ENCODE results near the gene ETV1.
A peak's percentile ranks its signal among the peaks of the same experiment; 100 is the strongest.

The ETV1 gene

DNA sequence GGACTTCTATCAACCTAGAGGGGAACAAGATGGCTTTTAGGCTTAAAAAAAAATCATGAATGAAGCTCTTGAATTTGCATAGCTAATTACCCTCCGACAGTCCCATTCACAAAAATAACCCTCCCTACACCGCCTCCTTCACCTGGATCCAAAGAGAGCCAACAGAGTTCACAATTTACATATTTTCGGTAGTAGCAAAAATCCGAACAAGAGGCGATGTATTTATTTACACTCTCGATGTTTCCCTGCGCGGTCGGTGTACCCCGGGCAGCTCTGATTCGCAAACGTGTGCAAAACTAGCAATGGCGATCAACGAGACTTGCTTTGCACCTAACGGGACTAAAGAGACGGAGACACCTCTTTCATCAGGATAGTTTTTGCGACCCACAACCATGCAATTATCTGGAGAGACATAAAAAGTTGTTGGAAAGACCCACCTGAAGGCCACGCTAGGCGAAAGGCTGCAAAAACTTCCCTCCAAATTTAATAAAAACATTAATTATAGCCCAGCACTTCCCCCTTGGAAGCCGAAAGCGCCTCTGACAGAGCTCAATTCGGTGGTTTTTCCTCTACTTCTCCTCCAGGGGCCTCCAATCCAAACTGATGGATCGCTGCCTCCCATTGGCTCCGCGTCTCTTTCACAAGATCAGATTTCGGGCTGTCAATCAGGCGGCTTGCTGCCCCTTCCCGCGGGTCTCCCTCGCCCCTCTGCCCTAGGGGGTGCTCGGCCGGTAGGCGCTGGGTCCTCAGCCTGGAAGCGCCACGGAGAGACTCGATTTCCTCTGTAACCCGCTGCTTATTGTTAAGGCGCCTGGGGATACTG, at the start of gene ETV1:
Gene ETV1 (minus strand): TSS at position 541 of the 823 bp plus-strand sequence. CDS start 614 bp downstream, outside the sequence.
- Histone ChIP-seq H3K27me3 (ENCODE audit: control insufficient read depth in 1 of 2, insufficient read depth in 2 of 2, low read length in 2 of 2) (peaks cover 0 to 4% of the 10 kb centered on the region in 2 donors), H3K9ac (ENCODE audit: low read depth in 1 of 2, low read length in 2 of 2) (peak within 1 kb of the TSS; percentile 48 to 63), H3K4me3 (ENCODE audit: low read depth in 1 of 2, low read length in 2 of 2) (peak within 1 kb of the TSS; percentile 89 to 94)

DNA sequence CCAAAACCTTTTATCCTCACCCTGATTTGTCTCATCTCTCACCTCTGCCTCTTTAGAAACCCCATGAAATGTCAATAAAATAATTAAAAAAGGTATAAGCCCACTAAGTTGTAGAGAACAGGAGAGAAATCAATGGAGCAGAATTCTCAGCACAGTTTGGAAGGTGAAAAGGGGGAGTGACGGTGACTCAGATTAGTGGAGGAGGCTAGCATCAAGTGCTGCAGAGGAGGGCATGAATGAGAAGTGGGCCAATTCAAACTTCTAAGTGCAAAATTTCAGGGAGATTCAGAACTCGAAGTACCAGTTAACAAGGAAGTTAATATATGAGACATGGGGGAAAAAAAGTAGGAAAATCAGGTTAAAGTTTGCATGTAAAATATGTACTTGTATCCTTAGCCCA, 34.9 kb upstream of the ETV1 start:
- Histone ChIP-seq H3K9ac (ENCODE audit: low read depth in 1 of 2, low read length in 2 of 2) (no peak overlapping the region), H3K9me3 (ENCODE audit: control insufficient read depth in 1 of 2, low read length in 2 of 2) (no peaks in the 10 kb centered on the region), H3K36me3 (ENCODE audit: control insufficient read depth in 1 of 2, insufficient read depth in 2 of 2, low read length in 2 of 2) (no peaks in the 10 kb centered on the region), H3K27ac (ENCODE audit: low read depth, low read length) (no peak overlapping the region), H3K27me3 (ENCODE audit: control insufficient read depth in 1 of 2, insufficient read depth in 2 of 2, low read length in 2 of 2) (no peaks in the 10 kb centered on the region), H3K4me1 (ENCODE audit: control insufficient read depth in 1 of 2, insufficient read depth in 2 of 2, low read length in 2 of 2) (no peaks in the 10 kb centered on the region), H3K4me3 (ENCODE audit: low read depth in 1 of 2, low read length in 2 of 2) (no peak overlapping the region)

More for the DNA sequence above, at the start of gene ETV1:
- no peaks in the 10 kb centered on the region for H3K9me3 ChIP-seq (ENCODE audit: control insufficient read depth in 1 of 2, low read length in 2 of 2)
- peak within 1 kb of the TSS; percentile 70 for H3K27ac ChIP-seq (ENCODE audit: low read depth, low read length)
- H3K4me1 ChIP-seq (ENCODE audit: control insufficient read depth in 1 of 2, insufficient read depth in 2 of 2, low read length in 2 of 2), result peaks cover 7 to 30% of the 10 kb centered on the region in 2 donors
- H3K36me3 ChIP-seq (ENCODE audit: control insufficient read depth in 1 of 2, insufficient read depth in 2 of 2, low read length in 2 of 2), result no peaks in the 10 kb centered on the region

GRCh38 chr7:14023838-14024237, 34.4 kb upstream of the ETV1 start:
- Histone ChIP-seq H3K9me3 (ENCODE audit: control insufficient read depth in 1 of 2, low read length in 2 of 2) (no peaks in the 10 kb centered on the region), H3K4me1 (ENCODE audit: control insufficient read depth in 1 of 2, insufficient read depth in 2 of 2, low read length in 2 of 2) (no peaks in the 10 kb centered on the region), H3K9ac (ENCODE audit: low read depth in 1 of 2, low read length in 2 of 2) (no peak overlapping the region), H3K27ac (ENCODE audit: low read depth, low read length) (no peak overlapping the region), H3K36me3 (ENCODE audit: control insufficient read depth in 1 of 2, insufficient read depth in 2 of 2, low read length in 2 of 2) (no peaks in the 10 kb centered on the region), H3K27me3 (ENCODE audit: control insufficient read depth in 1 of 2, insufficient read depth in 2 of 2, low read length in 2 of 2) (no peaks in the 10 kb centered on the region), H3K4me3 (ENCODE audit: low read depth in 1 of 2, low read length in 2 of 2) (no peak overlapping the region)

DNA sequence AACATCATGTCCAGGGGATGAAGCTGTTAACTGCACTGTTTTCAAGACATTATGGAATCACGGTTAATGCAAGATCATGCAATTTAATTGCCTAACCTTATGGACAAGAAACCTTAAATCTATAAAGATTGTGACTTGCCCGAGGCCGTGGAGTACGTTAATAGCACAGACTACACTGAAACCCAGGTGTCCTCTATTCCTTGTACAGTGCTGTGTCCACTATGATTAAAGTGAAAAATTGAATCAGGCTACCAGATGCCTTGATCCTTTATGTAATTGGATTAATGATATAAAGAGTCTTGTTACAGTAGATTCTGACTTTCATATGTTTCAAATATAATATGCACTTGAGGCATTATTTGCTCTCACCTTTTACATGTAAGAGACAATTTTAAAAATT, 33.9 kb upstream of the ETV1 start:
- Histone ChIP-seq H3K36me3 (ENCODE audit: control insufficient read depth in 1 of 2, insufficient read depth in 2 of 2, low read length in 2 of 2) (no peaks in the 10 kb centered on the region), H3K4me3 (ENCODE audit: low read depth in 1 of 2, low read length in 2 of 2) (no peak overlapping the region), H3K9ac (ENCODE audit: low read depth in 1 of 2, low read length in 2 of 2) (no peak overlapping the region), H3K27ac (ENCODE audit: low read depth, low read length) (no peak overlapping the region), H3K9me3 (ENCODE audit: control insufficient read depth in 1 of 2, low read length in 2 of 2) (no peaks in the 10 kb centered on the region), H3K4me1 (ENCODE audit: control insufficient read depth in 1 of 2, insufficient read depth in 2 of 2, low read length in 2 of 2) (no peaks in the 10 kb centered on the region), H3K27me3 (ENCODE audit: control insufficient read depth in 1 of 2, insufficient read depth in 2 of 2, low read length in 2 of 2) (no peaks in the 10 kb centered on the region)

DNA sequence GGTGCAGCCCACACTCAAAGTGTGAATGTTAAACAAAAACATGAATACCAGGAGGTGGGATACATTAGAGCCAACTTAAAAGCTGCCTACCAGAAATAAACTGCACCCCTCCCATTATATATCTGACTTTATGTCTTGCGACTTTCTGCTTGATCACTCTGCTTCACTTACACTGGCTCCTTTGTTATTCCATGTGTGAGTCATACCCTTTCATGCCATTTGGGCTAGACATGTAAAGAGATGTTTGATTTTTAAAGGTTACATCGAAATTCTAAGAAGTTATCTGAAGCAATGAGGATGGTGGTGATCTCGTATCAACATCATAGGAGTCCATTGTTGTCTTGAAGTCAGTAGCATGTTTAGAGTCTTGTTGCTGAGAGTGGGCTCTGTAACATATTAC, 31.6 kb upstream of the ETV1 start:
- Histone ChIP-seq H3K27me3 (ENCODE audit: control insufficient read depth in 1 of 2, insufficient read depth in 2 of 2, low read length in 2 of 2) (no peaks in the 10 kb centered on the region), H3K4me1 (ENCODE audit: control insufficient read depth in 1 of 2, insufficient read depth in 2 of 2, low read length in 2 of 2) (no peaks in the 10 kb centered on the region), H3K9me3 (ENCODE audit: control insufficient read depth in 1 of 2, low read length in 2 of 2) (no peaks in the 10 kb centered on the region), H3K27ac (ENCODE audit: low read depth, low read length) (no peak overlapping the region), H3K4me3 (ENCODE audit: low read depth in 1 of 2, low read length in 2 of 2) (no peak overlapping the region), H3K36me3 (ENCODE audit: control insufficient read depth in 1 of 2, insufficient read depth in 2 of 2, low read length in 2 of 2) (no peaks in the 10 kb centered on the region), H3K9ac (ENCODE audit: low read depth in 1 of 2, low read length in 2 of 2) (no peak overlapping the region)

DNA sequence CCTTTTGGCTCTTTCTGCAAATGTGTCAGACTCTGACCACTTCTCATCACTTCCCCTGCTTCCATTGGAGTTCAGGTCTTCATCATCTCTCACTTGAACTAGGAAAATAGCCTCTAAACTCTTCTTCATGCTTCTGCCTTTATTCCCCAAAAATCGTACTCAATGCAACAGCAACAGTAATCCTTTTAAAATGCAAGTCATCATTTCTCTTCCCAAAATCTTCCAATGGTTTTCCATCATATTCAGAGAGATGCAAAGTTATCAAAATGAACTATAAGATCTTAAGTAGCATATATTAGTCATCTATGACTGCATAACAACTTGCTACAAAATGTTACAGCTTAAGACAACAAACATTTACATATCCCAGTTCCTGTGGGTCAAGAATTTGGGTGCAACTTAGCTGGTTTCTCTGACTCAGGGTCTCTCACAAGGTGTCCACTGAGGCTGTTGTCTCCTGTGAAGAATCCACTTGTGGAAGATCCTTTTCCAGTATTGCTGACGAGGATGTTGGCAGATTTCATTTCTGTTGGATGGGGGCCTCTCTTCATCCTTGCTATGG, 31.0 kb upstream of the ETV1 start:
- H3K36me3 ChIP-seq (ENCODE audit: control insufficient read depth in 1 of 2, insufficient read depth in 2 of 2, low read length in 2 of 2), result no peaks in the 10 kb centered on the region
- H3K9me3 ChIP-seq (ENCODE audit: control insufficient read depth in 1 of 2, low read length in 2 of 2), result no peaks in the 10 kb centered on the region
- H3K9ac ChIP-seq (ENCODE audit: low read depth in 1 of 2, low read length in 2 of 2), result no peak overlapping the region
- no peak overlapping the region for H3K4me3 ChIP-seq (ENCODE audit: low read depth in 1 of 2, low read length in 2 of 2)
- no peaks in the 10 kb centered on the region for H3K27me3 ChIP-seq (ENCODE audit: control insufficient read depth in 1 of 2, insufficient read depth in 2 of 2, low read length in 2 of 2)
- no peak overlapping the region for H3K27ac ChIP-seq (ENCODE audit: low read depth, low read length)
- H3K4me1 ChIP-seq (ENCODE audit: control insufficient read depth in 1 of 2, insufficient read depth in 2 of 2, low read length in 2 of 2), result no peaks in the 10 kb centered on the region

GRCh38 chr7:14018751-14019150, 29.3 kb upstream of the ETV1 start:
- H3K36me3 ChIP-seq (ENCODE audit: control insufficient read depth in 1 of 2, insufficient read depth in 2 of 2, low read length in 2 of 2), result no peaks in the 10 kb centered on the region
- H3K27me3 ChIP-seq (ENCODE audit: control insufficient read depth in 1 of 2, insufficient read depth in 2 of 2, low read length in 2 of 2), result no peaks in the 10 kb centered on the region
- no peak overlapping the region for H3K4me3 ChIP-seq (ENCODE audit: low read depth in 1 of 2, low read length in 2 of 2)

GRCh38 chr7:14016950-14017349, 27.5 kb upstream of the ETV1 start:
- Histone ChIP-seq H3K27ac (ENCODE audit: low read depth, low read length) (no peak overlapping the region), H3K4me3 (ENCODE audit: low read depth in 1 of 2, low read length in 2 of 2) (no peak overlapping the region), H3K27me3 (ENCODE audit: control insufficient read depth in 1 of 2, insufficient read depth in 2 of 2, low read length in 2 of 2) (no peaks in the 10 kb centered on the region), H3K4me1 (ENCODE audit: control insufficient read depth in 1 of 2, insufficient read depth in 2 of 2, low read length in 2 of 2) (no peaks in the 10 kb centered on the region), H3K9ac (ENCODE audit: low read depth in 1 of 2, low read length in 2 of 2) (no peak overlapping the region), H3K9me3 (ENCODE audit: control insufficient read depth in 1 of 2, low read length in 2 of 2) (no peaks in the 10 kb centered on the region), H3K36me3 (ENCODE audit: control insufficient read depth in 1 of 2, insufficient read depth in 2 of 2, low read length in 2 of 2) (no peaks in the 10 kb centered on the region)

More at GRCh38 chr7:14018751-14019150, 29.3 kb upstream of the ETV1 start:
- H3K27ac ChIP-seq (ENCODE audit: low read depth, low read length), result no peak overlapping the region
- no peak overlapping the region for H3K9ac ChIP-seq (ENCODE audit: low read depth in 1 of 2, low read length in 2 of 2)
- no peaks in the 10 kb centered on the region for H3K9me3 ChIP-seq (ENCODE audit: control insufficient read depth in 1 of 2, low read length in 2 of 2)
- no peaks in the 10 kb centered on the region for H3K4me1 ChIP-seq (ENCODE audit: control insufficient read depth in 1 of 2, insufficient read depth in 2 of 2, low read length in 2 of 2)

DNA sequence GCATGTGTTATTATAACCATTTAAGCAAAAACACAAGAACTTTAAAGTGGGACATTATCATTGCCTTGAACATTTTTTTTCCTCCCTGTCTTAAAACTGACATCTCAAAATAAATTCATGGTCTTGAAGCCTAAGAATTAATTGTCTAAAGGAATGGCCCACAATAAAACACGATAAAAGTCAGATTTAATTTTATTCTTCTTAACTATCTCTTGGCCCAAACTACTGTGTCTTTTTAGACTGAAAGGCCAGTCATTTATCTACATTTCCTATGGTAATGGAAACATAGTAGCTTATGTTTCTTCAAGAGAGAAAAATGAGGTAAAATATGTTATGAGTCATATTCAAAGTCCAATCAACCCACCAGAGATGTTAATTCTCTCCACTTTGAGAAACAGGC, 24.4 kb upstream of the ETV1 start:
- Histone ChIP-seq H3K9me3 (ENCODE audit: control insufficient read depth in 1 of 2, low read length in 2 of 2) (no peaks in the 10 kb centered on the region), H3K9ac (ENCODE audit: low read depth in 1 of 2, low read length in 2 of 2) (no peak overlapping the region), H3K4me1 (ENCODE audit: control insufficient read depth in 1 of 2, insufficient read depth in 2 of 2, low read length in 2 of 2) (no peaks in the 10 kb centered on the region), H3K27ac (ENCODE audit: low read depth, low read length) (no peak overlapping the region), H3K4me3 (ENCODE audit: low read depth in 1 of 2, low read length in 2 of 2) (no peak overlapping the region), H3K27me3 (ENCODE audit: control insufficient read depth in 1 of 2, insufficient read depth in 2 of 2, low read length in 2 of 2) (no peaks in the 10 kb centered on the region), H3K36me3 (ENCODE audit: control insufficient read depth in 1 of 2, insufficient read depth in 2 of 2, low read length in 2 of 2) (no peaks in the 10 kb centered on the region)

GRCh38 chr7:14009453-14010418, 20.3 kb upstream of the ETV1 start:
- Histone ChIP-seq H3K9ac (ENCODE audit: low read depth in 1 of 2, low read length in 2 of 2) (no peak overlapping the region), H3K4me3 (ENCODE audit: low read depth in 1 of 2, low read length in 2 of 2) (no peak overlapping the region), H3K9me3 (ENCODE audit: control insufficient read depth in 1 of 2, low read length in 2 of 2) (no peaks in the 10 kb centered on the region)

More at GRCh38 chr7:14009453-14010418, 20.3 kb upstream of the ETV1 start:
- Histone ChIP-seq H3K27ac (ENCODE audit: low read depth, low read length) (no peak overlapping the region), H3K27me3 (ENCODE audit: control insufficient read depth in 1 of 2, insufficient read depth in 2 of 2, low read length in 2 of 2) (no peaks in the 10 kb centered on the region), H3K4me1 (ENCODE audit: control insufficient read depth in 1 of 2, insufficient read depth in 2 of 2, low read length in 2 of 2) (no peaks in the 10 kb centered on the region), H3K36me3 (ENCODE audit: control insufficient read depth in 1 of 2, insufficient read depth in 2 of 2, low read length in 2 of 2) (no peaks in the 10 kb centered on the region)
